Measurements from ENCODE around the gene CSN2.

GRCh38 chr4:69977582-69977981, 12.1 kb upstream of the CSN2 start:
- TF ChIP-seq POLR2A (IDR thresholded peaks at IDR 0.05), result no peak
- no peak for TF ChIP-seq CTCF (IDR thresholded peaks at IDR 0.05)
